HG03108 (cell line): ENCODE measurements around the gene ZNF485.
"Not testable (repeated sequence)": the region's sequence is repeated elsewhere in the genome, so short reads cannot be mapped to it uniquely, and the experiment has no call there.

Experiments used
- ATAC-seq: cut with Tn5 transposase; IDR thresholded peaks from one replicate; pipeline ENCODE4 v1.9.1; 2021; ENCODE audit warnings: moderate library complexity; ENCODE audit not compliant: unreplicated experiment

Gene ZNF485

GRCh38 chr10:43601576-43601975 is 4.7 kb upstream of the ZNF485 start:
- ATAC-seq, result not testable (repeated sequence)

GRCh38 chr10:43605850-43606322 is 352 bp upstream of the ZNF485 start:
- no peak for ATAC-seq

- no peak for ATAC-seq
Measured at GRCh38 chr10:43607199-43607573, 948 bp downstream of the ZNF485 start.

GRCh38 chr10:43610636-43611035 is 4.4 kb downstream of the ZNF485 start:
- no peak for ATAC-seq

GRCh38 chr10:43616697-43617370 is 10.6 kb downstream of the ZNF485 start:
- ATAC-seq, result no peak

GRCh38 chr10:43619368-43619767 is 13.1 kb downstream of the ZNF485 start:
- no peak for ATAC-seq

GRCh38 chr10:43622038-43622437 is 15.8 kb downstream of the ZNF485 start:
- no peak for ATAC-seq

GRCh38 chr10:43623351-43623750 is 17.1 kb downstream of the ZNF485 start:
- ATAC-seq, result no peak

GRCh38 chr10:43627942-43628341 is 21.7 kb downstream of the ZNF485 start:
- ATAC-seq, result no peak

- no peak for ATAC-seq
Measured at GRCh38 chr10:43628956-43629355, 22.7 kb downstream of the ZNF485 start.

- ATAC-seq, result not testable (repeated sequence)
Measured at GRCh38 chr10:43635816-43636215, 29.6 kb downstream of the ZNF485 start.

- no peak for ATAC-seq
Measured at GRCh38 chr10:43640603-43641002, 34.4 kb downstream of the ZNF485 start.

- ATAC-seq, result no peak
Measured at GRCh38 chr10:43644252-43644651, 38.0 kb downstream of the ZNF485 start.

- no peak for ATAC-seq
Measured at GRCh38 chr10:43645866-43646265, 39.6 kb downstream of the ZNF485 start.

GRCh38 chr10:43647576-43647975 is 41.3 kb downstream of the ZNF485 start:
- no peak for ATAC-seq

- ATAC-seq, result no peak
Measured at GRCh38 chr10:43648095-43648397, 41.8 kb downstream of the ZNF485 start.

GRCh38 chr10:43648398-43649184 is 42.4 kb downstream of the ZNF485 start, which contains the start of gene ZNF32:
Gene ZNF32 (minus strand): TSS chr10:43648881. CDS start chr10:43646133, 2,748 bp downstream.
- peak; percentile 99 for ATAC-seq

GRCh38 chr10:43649185-43649523 is 42.9 kb downstream of the ZNF485 start:
- no peak for ATAC-seq

- no peak for ATAC-seq
Measured at GRCh38 chr10:43653746-43654145, 47.5 kb downstream of the ZNF485 start.

- ATAC-seq, result no peak
Measured at GRCh38 chr10:43655311-43655710, 49.1 kb downstream of the ZNF485 start.

- no peak for ATAC-seq
Measured at GRCh38 chr10:43658227-43658626, 52.0 kb downstream of the ZNF485 start.

- ATAC-seq, result no peak
Measured at GRCh38 chr10:43665054-43665453, 58.8 kb downstream of the ZNF485 start.
